ENCODE results near the gene CLCN3.

The CLCN3 gene

DNA sequence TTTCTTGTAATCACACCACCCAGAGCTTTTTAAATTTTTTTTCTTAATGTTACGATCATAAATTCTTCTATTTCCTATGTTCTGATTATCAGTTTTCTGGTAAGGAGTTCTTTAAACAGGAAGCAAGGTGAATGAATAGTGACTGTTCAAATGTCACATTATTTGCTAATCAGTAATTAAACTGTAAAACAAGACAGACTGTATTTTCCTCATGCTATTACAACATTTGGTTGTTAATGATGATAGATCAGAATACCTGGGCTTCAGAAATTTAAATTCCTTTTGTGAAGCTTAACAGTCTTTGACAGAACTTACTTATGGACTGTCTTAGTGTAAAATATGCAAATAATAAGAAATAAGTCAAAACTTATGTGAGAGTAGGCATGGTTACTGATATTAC is 41.4 kb downstream of the CLCN3 start:
- TF ChIP-seq, protein P1, sequence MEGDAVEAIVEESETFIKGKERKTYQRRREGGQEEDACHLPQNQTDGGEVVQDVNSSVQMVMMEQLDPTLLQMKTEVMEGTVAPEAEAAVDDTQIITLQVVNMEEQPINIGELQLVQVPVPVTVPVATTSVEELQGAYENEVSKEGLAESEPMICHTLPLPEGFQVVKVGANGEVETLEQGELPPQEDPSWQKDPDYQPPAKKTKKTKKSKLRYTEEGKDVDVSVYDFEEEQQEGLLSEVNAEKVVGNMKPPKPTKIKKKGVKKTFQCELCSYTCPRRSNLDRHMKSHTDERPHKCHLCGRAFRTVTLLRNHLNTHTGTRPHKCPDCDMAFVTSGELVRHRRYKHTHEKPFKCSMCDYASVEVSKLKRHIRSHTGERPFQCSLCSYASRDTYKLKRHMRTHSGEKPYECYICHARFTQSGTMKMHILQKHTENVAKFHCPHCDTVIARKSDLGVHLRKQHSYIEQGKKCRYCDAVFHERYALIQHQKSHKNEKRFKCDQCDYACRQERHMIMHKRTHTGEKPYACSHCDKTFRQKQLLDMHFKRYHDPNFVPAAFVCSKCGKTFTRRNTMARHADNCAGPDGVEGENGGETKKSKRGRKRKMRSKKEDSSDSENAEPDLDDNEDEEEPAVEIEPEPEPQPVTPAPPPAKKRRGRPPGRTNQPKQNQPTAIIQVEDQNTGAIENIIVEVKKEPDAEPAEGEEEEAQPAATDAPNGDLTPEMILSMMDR (conservative IDR thresholded peaks at IDR 0.05; ENCODE audit: low read depth, low read length) = no peak
- H3K4me3 ChIP-seq (ENCODE audit: low read length) = peak overlapping the region; percentile 67
- DNase-seq (ENCODE audit: low read depth) = no peak

DNA sequence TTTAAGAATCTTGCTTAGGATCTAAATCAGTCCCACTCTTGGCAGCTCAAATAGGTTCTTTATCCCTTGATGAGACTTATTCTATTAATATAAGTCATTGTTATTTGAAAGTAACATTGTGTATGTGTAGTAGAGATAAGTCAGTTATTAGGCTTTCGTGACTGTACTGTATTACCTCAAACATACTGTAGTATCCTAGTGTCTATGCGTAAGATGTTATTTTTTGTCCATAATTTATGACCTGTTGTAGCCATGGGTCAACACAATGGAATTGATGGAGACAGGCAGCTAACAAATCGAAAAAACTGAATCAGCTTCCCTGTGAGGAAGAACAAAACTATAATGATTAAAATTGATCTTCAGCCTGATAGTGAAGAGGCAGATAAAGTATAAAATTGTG is 41.8 kb downstream of the CLCN3 start:
- peak overlapping the region; percentile 67 for H3K4me3 ChIP-seq (ENCODE audit: low read length)
- no peak for DNase-seq (ENCODE audit: low read depth)
- TF ChIP-seq, protein P1 (conservative IDR thresholded peaks at IDR 0.05; ENCODE audit: low read depth, low read length) = no peak

DNA sequence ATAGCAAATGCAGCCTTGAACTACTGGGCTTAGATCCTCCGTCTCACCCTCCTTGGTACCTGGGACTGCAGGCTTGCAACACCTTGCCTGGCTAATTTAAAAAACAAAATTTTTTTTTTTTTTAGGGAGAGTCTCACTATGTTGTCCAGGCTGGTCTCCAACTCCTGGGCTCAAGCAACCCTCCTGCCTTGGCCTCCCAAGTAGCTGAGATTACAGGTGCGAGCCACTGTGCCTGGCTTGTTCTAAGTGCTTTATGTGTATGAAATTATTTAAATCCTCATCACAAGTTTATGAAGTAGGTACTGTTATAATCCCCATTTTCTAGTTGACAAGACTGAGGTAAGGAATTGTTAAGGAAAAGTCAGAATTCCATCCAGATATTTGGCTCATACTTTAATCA is 43.0 kb downstream of the CLCN3 start:
- H3K4me3 ChIP-seq (ENCODE audit: low read length) = no peak overlapping the region
- TF ChIP-seq, protein P1 (conservative IDR thresholded peaks at IDR 0.05; ENCODE audit: low read depth, low read length) = no peak
- DNase-seq (ENCODE audit: low read depth) = no peak

DNA sequence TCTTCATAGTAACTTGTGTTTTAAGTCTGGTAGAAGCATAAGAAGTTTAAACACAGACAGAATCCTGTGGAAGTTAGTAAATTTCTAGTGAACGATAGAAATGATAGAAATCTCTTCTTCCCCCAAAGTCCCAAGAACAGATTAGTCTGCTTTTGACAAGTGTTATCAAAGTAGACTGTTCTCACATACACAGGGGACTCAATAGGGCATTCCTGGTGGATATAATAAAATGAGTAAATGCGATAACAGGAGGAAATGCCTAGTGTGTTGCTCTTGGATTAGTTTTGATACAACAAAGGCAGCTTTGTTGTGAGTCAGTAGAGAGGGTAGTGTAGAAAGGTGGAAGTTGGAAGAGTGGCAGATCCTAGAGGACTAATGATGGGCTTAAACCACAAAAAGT is 43.5 kb downstream of the CLCN3 start:
- DNase-seq (ENCODE audit: low read depth) = peak; percentile 80
- TF ChIP-seq, protein P1 (conservative IDR thresholded peaks at IDR 0.05; ENCODE audit: low read depth, low read length) = no peak
- no peak overlapping the region for H3K4me3 ChIP-seq (ENCODE audit: low read length)

DNA sequence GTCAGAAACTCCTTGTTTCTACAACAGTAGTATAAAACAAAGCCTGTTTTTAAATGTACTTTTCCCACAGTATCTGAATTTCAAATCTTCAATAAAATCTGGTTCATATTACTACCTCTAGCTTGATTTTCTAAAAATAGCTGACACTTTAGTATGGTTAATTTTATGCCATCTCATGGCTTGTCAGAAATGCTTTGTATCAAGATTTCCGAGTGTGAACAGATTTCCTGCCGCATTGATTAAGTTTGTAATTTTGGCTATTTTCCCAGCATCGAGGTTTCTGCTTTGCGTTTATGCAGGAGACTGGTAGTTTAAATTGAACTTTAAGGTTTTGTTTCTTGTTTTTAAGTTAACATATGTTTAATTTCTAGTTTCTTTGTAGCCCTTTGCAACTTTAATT is 44.2 kb downstream of the CLCN3 start:
- TF ChIP-seq, protein P1 (conservative IDR thresholded peaks at IDR 0.05; ENCODE audit: low read depth, low read length) = no peak
- peak; percentile 64 for DNase-seq (ENCODE audit: low read depth)
- no peak overlapping the region for H3K4me3 ChIP-seq (ENCODE audit: low read length)

DNA sequence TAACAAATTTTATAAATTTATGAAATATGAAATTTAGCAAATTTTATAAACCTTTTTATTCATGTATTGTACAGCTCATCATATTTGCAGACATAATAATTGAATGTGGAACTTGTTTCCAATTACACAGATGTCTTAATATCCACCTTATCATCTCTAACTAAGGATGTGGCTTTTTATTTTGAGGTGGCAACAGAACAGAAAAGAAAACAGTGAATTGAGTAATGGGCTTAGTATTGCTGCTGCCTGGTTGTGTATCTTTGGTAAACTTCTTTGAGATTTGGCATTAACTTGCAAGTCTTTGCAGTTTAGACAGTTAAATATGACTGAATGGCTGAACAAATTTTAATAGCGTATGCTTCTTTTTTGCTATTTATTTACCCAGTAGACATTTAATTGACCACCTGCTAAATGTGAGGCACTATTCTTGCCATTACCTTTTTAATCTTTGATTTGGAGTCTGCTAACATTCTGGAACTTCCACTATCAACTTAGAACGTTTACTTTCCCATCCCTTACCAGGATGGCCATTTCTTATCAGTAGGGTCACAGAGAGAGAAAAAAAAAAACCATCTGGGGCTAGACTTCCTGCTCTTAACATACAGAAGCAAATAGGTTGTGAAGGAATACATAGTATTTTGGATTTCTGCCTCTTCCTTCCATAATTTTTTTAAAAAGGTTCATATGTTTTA is 44.8 kb downstream of the CLCN3 start:
- TF ChIP-seq, protein P1 (conservative IDR thresholded peaks at IDR 0.05; ENCODE audit: low read depth, low read length) = no peak
- no peak overlapping the region for H3K4me3 ChIP-seq (ENCODE audit: low read length)
- DNase-seq (ENCODE audit: low read depth) = no peak

DNA sequence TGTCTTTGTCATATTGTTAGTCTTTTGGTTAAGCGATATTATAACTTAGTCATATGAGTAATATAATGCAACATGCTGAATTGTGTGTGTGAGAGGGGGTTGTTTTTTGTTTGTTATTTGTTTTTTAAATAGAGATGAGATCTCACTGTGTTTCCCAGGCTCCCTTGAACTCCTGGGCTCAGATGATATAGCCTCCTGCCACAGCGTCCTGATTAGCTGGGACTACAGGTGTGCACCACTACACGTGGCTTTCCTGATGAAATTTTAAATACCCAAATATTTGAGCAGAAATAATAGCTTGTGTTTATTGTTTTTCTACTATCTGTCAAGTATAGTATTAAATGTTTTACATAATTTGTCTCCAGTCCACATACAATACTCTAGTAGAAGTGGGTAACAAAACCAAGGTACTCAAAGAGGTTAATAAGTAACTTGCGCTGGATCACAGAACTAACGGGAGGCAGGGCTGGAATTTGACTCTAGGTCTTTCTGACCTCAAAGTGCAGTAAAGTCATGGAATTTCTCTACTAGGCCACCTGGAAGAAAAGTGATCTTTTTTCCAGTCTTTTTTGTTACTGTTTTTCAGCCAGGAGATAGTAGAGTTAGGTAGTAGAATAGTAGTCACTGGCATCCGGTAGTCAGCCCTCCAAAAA is 47.8 kb downstream of the CLCN3 start:
- TF ChIP-seq, protein P1 (conservative IDR thresholded peaks at IDR 0.05; ENCODE audit: low read depth, low read length) = no peak
- no peak overlapping the region for H3K4me3 ChIP-seq (ENCODE audit: low read length)
- DNase-seq (ENCODE audit: low read depth) = no peak
